ENCODE measurements around the gene FNDC3B.

Gene FNDC3B

GRCh38 chr3:172115787-172116186 is 76.4 kb downstream of the FNDC3B start:
- TF ChIP-seq POLR2AphosphoS5 (IDR thresholded peaks at IDR 0.05; ENCODE audit: low read depth, low read length) (no peak), TAF1 (IDR thresholded peaks at IDR 0.05; ENCODE audit: borderline replicate concordance, insufficient read depth, low read length) (no peak), REST (IDR thresholded peaks at IDR 0.05; ENCODE audit: insufficient read depth in 1 of 2, low read depth in 2 of 2, low read length in 2 of 2) (no peak), FOXP2 (optimal IDR thresholded peaks at IDR 0.05; ENCODE audit: borderline replicate concordance, extremely low read depth, extremely low read length, insufficient read depth) (no peak), SIN3A (IDR thresholded peaks at IDR 0.05; ENCODE audit: borderline replicate concordance, insufficient read depth, low read length) (no peak)

- TF ChIP-seq SIN3A (IDR thresholded peaks at IDR 0.05; ENCODE audit: borderline replicate concordance, insufficient read depth, low read length) = no peak
- no peak for TF ChIP-seq REST (IDR thresholded peaks at IDR 0.05; ENCODE audit: insufficient read depth in 1 of 2, low read depth in 2 of 2, low read length in 2 of 2)
- TF ChIP-seq POLR2AphosphoS5 (IDR thresholded peaks at IDR 0.05; ENCODE audit: low read depth, low read length) = no peak
- no peak for TF ChIP-seq FOXP2 (optimal IDR thresholded peaks at IDR 0.05; ENCODE audit: borderline replicate concordance, extremely low read depth, extremely low read length, insufficient read depth)
- no peak for TF ChIP-seq TAF1 (IDR thresholded peaks at IDR 0.05; ENCODE audit: borderline replicate concordance, insufficient read depth, low read length)
These were observed 78.6 kb downstream of the FNDC3B start for GRCh38 chr3:172118019-172118418.

GRCh38 chr3:172119266-172119969 is 80.0 kb downstream of the FNDC3B start:
- TF ChIP-seq REST (IDR thresholded peaks at IDR 0.05; ENCODE audit: insufficient read depth in 1 of 2, low read depth in 2 of 2, low read length in 2 of 2) = no peak
- TF ChIP-seq SIN3A (IDR thresholded peaks at IDR 0.05; ENCODE audit: borderline replicate concordance, insufficient read depth, low read length) = no peak
- TF ChIP-seq FOXP2 (optimal IDR thresholded peaks at IDR 0.05; ENCODE audit: borderline replicate concordance, extremely low read depth, extremely low read length, insufficient read depth) = no peak
- no peak for TF ChIP-seq TAF1 (IDR thresholded peaks at IDR 0.05; ENCODE audit: borderline replicate concordance, insufficient read depth, low read length)
- no peak for TF ChIP-seq POLR2AphosphoS5 (IDR thresholded peaks at IDR 0.05; ENCODE audit: low read depth, low read length)

DNA sequence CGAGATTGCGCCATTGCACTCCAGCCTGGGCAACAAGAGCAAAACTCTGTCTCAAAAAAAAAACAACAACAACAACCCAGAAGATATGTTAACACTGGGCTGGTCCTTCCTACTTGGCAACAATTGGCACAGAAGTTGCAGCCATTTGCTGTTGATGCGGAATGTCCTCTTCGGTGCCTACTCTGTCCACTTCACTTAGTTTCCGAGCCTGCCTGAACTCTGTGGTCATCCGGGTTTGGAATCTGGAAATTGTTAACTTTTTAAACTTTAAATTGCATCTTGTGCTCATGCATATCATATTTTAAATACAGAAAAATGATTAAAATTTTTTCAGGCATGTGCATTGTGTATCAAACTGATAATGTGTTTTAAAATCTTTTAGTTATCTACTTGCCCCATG is 81.5 kb downstream of the FNDC3B start:
- TF ChIP-seq POLR2AphosphoS5 (IDR thresholded peaks at IDR 0.05; ENCODE audit: low read depth, low read length) (no peak), TAF1 (IDR thresholded peaks at IDR 0.05; ENCODE audit: borderline replicate concordance, insufficient read depth, low read length) (no peak), SIN3A (IDR thresholded peaks at IDR 0.05; ENCODE audit: borderline replicate concordance, insufficient read depth, low read length) (no peak), REST (IDR thresholded peaks at IDR 0.05; ENCODE audit: insufficient read depth in 1 of 2, low read depth in 2 of 2, low read length in 2 of 2) (no peak), FOXP2 (optimal IDR thresholded peaks at IDR 0.05; ENCODE audit: borderline replicate concordance, extremely low read depth, extremely low read length, insufficient read depth) (no peak)

Data from PFSK-1 (cell line).